ENCODE measurements around the gene BAHD1.
A peak's percentile ranks its signal among the peaks of the same experiment; 100 is the strongest.

BAHD1 gene

DNA sequence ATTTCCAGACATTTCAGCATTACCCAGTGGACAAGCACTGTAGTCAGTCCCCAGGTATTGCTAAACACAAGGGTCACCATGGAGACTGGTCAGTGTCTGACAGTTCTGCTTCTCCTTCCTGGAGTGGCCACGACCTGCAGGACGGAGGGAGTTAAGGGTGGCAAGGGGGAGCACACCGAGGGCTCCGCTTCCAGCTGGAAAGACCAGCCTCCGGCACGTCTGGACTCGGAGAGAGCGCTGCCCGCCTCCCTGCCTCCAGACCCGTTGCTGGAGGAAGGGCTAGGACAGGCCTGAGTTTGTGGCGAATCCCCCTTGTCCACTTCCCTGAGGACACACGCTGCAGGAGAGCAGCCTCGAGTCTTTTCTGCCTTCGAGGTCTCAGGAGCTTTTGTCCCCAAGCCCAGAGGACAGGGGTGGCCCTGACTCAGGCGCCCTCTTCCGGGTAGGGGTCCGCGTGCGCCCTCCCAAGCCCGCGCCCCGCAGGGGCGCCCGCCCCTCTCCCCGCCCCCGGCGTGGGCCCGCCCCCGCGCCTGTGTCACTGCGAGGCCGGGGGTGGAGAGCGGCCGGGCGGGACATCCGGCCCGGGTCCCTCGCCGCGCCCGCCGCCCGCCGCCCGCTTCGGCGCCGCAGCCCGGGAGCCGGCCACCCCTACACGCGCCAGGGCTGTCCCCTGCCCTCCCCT, 29.8 kb downstream of the BAHD1 start, which contains the start of gene CHST14:
Gene CHST14 (plus strand): TSS at position 562 of the 682 bp plus-strand sequence. CDS start 230 bp downstream, outside the sequence.
- peak; percentile 84 for DNase-seq

DNA sequence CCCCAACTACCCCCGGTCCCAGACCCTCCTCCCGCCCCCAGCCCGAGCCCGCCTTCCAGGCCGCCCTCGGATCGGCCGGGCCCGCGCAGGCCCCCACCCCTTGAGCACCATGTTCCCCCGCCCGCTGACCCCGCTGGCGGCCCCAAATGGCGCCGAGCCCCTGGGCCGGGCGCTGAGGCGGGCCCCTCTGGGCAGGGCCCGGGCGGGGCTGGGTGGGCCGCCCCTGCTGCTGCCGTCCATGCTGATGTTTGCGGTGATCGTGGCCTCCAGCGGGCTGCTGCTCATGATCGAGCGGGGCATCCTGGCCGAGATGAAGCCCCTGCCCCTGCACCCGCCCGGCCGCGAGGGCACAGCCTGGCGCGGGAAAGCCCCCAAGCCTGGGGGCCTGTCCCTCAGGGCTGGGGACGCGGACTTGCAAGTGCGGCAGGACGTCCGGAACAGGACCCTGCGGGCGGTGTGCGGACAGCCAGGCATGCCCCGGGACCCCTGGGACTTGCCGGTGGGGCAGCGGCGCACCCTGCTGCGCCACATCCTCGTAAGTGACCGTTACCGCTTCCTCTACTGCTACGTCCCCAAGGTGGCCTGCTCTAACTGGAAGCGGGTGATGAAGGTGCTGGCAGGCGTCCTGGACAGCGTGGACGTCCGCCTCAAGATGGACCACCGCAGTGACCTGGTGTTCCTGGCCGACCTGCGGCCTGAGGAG, 30.5 kb downstream of the BAHD1 start:
- peak; percentile 63 for DNase-seq

DNA sequence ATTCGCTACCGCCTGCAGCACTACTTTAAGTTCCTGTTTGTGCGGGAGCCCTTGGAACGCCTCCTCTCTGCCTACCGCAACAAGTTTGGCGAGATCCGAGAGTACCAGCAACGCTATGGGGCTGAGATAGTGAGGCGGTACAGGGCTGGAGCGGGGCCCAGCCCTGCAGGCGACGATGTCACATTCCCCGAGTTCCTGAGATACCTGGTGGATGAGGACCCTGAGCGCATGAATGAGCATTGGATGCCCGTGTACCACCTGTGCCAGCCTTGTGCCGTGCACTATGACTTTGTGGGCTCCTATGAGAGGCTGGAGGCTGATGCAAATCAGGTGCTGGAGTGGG, 31.0 kb downstream of the BAHD1 start:
- peak; percentile 42 for DNase-seq

DNA sequence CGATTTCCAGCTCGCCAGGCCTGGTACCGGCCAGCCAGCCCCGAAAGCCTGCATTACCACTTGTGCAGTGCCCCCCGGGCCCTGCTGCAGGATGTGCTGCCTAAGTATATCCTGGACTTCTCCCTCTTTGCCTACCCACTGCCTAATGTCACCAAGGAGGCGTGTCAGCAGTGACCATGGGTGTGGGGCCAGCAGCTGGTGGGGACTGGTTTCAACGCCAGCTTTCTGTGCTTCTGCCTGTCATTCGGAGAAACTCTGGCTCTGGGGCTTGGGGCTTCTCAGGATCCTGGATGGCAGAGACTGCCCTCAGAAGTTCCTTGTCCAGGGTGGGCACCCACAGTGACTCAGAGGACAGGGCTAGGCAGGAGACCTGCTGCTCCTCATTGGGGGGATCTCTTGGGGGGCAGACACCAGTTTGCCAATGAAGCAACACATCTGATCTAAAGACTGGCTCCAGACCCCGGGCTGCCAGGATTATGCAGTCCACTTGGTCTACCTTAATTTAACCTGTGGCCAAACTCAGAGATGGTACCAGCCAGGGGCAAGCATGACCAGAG, 31.5 kb downstream of the BAHD1 start:
- no peak for DNase-seq

DNA sequence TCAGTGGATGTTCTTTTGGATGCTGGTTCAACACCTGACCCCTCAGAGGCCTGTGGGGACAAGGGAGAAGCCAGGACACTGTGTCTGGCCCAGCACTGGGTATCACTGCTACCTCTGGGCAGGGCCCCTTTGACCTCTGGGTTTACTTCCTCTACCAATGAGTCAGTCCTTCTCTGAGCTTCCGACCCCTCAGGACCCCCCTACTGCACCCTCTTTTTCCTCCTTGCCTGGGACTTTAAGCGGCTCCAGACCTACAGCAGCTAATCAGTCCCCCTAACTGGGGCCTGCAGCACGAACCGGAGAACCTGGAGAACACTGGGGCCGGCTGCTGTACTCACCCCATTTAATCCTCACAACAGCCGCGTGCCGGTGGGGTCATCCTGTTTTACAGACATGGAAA, 33.8 kb downstream of the BAHD1 start:
- DNase-seq, result no peak

DNA sequence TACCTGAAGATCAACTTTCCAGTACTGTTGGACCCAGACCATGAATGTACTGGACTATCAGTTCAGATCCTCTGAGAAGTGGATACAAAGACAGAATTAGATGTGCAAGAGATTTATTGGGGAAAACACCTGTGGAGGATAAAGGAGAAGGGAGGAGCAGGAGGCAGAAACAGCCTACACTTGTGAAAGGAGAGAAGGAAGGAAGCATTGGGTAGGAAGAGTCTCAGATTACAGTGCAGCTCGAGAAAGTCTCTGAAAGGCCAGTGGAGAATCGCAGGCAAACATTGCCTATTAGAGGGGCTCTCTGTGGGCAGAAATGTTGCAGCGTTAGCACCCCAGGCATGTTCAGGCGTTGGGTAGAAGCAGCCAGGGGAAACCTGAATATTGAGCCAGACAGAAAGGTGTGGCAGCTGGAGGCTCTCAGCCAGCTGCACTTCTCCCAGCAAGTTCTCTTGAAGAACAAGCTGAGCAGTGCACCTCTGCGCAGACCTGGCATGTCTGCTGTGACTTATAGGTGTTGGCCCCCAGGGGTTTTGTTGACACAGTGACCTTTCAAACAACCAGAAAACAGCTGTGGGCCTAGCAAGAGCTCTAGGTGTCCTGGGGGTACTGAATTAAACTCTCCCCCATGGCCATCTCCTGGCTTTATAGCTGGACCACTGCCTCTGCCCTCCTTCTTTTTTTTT, 37.0 kb downstream of the BAHD1 start:
- DNase-seq, result no peak

DNA sequence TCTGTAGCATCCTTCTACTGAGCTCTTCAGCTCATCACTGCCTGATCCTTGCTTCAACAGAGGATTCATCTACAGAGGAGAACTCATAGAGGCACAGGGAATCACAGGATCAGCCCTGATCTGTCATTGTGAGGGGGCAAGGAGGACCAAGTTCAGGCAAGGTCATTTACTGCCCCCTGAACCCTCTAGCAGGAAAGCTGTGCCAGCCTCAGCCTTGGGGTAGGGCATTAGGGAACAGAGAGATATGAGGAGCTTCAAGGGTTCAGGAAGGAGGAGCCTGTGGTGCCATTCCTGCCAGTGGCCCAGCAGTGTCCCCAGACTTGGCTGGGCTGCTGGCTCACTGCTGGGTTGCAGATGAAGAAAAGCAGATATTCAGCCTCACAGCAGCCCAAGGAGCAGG, 38.3 kb downstream of the BAHD1 start:
- no peak for DNase-seq

DNA sequence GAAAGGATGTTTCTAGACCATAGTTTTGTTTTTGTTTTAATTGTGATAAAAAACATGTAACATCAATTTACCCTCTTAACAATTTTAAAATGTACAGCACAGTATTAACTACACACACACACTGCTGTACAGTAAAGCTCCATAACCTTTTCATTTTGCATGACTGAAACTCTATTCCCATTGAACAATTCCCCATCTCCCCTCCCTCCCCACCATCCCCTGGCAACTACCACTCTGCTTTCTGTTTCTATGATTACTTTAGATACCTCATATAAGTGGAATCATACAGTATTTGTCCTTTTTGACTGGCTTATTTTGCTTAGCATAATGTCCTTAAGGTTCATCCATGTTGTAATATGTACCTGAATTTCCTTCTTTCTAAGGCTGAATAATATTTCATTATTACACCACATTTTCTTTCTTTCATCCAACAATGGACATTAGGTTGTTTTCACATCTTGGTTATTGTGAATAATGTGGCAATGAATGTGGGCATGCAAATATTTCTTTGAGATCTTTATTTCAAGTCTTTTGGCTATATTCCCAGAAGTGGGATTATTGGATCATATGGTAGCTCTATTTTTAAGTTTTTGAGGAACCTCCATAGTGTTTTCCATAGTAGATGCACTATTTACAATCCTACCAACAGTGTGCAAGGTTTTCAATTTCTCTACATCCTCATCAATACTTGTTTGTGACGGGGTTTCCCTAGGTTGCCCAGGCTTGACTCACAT, 40.8 kb downstream of the BAHD1 start:
- no peak for DNase-seq

DNA sequence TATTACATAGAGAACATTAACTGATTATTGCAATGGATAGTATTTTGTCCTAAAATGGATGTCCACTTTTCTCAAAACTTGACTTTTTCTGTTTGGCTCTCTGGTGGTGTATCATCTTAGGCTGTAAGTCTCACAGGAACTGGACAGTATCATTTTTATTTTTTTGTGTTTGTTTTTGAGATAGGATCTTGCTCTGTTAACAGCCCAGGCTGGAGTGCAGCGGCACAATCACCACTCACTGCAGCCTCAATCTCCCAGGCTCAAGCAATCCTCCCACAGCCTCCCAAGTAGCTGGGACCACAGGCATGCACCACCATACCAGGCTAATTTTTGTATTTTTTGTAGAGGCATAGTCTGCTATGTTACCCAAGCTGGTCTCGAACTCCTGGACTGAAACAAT, 43.2 kb downstream of the BAHD1 start:
- DNase-seq, result no peak

DNA sequence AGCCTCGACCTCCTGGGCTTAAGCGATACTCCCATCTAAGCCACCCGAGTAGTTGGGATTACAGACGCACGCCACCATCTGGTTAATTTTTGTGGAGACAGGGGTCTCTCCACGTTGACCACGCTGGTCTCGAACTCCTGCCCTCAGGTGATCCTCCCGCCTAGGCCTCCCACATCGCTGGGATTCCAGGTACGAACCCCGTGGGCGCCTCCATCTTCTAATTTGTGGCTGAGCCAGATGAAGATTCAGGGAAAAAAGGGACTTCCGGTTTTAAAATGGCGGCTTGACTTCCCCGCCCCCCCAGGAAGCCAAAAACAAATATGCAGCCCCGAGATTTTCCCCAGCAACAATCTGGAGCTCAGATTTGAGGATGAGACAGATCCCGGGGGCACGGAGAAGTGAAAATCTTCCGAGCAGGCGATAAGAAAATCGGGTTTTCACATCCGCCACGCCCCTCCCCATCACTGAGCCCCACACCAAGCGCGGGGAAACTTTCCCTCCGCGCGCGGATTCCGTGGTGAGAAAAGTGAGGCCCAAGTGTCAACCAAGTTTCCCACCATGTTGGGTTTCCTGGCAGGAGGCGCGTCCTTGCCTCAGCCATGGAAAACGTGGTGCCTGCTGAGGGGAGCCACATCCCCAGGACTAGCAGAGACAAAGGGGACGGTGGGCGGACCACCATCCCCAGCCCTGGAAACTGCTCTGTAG, 45.5 kb downstream of the BAHD1 start:
- DNase-seq, result no peak

DNA sequence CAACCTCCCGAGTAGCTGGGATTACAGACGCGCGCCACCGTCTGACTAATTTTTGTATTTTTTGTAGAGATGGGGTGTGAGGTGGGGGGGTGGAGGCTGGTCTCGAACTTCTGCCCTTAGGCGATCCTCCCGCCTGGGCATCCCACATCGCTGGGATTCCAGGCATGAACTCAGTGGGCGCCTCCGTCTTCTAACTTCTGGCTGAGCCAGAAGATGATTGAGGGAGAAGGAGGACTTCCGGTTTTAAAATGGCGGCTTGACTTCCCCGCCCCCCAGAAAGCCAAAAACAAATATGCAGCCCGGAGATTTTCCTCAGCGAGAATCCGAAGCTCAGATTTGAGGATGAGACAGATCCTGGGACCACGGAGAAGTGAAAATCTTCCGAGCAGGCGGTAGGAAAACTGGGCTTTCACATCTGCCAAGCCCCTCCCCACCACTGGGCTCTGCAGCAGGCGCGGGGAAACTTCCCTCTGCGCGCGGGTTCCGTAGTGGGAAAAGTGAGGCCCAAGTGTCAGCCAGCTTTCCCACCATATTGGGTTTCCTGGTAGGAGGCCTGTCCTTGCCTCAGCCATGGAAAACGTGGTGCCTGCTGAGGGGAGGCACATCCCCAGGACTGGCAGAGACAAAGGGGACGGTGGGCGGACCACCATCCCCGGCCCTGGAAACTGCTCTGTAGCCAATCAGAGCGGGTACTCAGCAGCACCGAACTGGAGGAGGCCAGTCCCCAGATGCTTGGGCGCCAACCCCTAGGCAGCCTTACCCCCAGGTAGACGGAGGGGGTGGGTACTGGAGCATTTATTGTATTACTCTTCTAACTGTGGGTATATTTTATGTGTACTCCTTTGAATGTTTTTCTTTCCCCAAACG, 47.3 kb downstream of the BAHD1 start:
- no peak for DNase-seq

DNA sequence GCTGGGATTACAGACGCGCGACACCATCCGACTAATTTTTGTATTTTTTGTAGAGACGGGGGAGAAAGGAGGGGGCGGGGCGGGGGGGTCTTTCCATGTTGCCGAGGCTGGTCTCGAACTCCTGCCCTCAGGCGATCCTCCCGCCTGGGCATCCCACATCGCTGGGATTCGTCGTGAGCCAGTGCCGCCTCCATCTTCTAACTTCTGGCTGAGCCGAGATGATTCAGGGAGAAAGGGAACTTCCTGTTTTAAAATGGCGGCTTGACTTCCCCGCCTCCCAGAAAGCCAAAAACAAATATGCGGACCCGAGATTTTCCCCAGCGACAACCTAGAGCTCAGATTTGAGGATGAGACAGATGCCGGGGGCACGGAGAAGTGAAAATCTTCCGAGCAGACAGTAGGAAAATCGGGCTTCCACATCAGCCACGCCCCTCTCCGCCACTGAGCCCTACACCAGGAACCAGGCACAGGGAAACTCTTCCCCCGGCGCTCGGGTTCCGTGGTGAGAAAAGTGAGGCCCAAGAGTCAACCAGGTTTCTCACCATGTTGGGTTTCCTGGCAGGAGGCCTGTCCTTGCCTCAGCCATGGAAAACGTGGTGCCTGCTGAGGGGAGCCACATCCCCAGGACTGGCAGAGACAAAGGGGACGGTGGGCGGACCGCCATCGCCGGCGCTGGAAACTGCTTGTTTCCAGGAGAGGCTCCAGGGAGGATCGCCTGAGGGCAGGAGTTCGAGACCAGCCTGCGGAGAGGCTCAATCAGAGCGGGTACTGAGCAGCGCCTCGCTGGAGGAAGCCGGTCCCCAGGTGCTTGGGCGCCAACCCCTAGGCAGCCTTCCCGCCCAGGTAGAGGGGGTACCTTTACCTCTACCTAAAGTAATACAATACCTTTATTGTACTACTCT, 48.8 kb downstream of the BAHD1 start:
- no peak for DNase-seq

DNA sequence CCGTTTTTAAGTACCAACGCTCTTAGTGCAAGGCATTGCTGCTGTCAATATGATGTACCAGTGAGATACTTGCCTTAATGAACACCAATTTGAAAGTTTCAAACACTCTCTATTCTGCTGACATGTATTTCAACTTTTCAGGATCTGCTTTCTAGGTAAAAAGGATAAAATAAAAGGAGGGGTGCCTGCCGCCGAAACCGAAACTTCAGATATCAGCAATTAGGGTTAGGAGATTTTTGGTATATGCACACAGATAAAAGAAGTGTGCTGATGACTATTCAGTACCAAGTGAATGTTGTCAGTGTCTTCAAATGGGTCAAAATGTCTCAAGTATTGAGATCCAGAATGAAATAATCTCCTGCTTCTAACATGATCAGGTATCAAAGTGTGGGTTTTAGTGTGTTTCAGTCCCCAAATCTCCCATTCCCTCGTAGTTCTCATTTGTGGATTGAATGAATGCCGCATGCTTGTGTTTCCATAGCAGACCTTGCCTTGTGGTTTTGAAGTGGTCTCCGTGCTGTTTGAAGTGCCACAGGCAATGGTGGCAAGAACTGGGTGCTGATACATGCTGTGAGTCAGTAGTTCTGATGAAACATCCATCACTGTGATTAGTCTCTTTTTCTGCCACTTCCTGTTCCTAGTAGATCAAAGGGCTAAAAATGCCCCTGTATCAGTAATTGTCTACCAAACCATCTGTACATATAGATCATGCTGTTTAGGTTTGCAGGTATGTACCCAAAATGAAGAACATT, 52.5 kb downstream of the BAHD1 start:
- DNase-seq, result no peak

DNA sequence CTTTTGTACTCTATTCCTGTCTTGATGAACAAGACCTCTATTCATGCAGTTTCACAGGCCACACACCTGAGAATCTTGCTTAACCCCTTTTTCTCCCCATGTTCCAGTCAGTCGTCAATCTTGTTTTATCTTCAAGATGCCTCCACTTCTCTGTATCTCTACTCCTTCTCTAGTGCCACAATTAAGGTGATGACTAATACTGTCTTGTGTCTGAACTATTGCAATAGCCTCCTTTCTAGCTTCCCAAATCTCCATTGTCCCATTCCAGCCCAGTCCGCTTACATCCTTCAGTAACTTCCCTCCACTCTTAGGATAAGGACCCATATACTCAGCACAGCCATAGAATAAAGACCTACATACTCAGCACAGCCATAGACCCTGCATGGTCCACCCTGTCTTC, 54.8 kb downstream of the BAHD1 start:
- no peak for DNase-seq

DNA sequence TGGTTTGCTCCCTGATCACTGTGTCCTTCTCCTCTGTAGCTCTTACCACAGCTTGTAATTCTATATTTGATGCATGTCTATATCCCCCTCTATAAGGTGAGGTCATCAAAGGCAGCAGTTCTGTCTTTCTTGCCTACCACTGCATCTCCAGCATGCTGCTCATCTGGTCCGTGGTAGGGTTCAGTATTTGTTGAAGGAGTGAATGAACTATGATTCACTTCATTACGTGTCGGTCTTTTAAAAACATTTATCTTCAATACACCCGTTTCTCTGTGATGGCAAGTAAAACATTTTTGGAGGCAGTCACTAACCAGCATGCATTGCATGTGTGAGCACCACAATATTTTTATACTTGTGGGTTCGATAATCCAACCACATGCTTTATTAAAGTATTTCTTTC, 57.7 kb downstream of the BAHD1 start:
- no peak for DNase-seq

DNA sequence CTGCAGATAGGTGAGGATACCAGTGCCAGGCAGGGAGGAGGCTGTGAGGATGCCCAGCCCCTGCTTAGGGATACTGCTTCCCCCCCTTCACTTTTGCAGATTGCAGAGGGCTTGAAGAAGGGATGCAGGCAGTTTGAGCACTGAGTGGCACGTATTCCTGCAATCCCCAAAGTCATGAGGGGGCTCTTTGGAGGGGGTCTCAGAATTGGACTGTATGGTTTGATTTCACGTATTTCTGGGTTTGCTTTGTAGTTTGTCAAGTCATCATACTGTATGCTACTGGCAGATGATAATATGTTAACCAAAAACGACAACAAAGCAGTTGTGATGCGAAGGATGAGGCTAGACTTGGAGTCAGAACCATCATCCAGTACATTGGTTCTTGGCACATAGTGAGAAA, 58.1 kb downstream of the BAHD1 start:
- no peak for DNase-seq

DNA sequence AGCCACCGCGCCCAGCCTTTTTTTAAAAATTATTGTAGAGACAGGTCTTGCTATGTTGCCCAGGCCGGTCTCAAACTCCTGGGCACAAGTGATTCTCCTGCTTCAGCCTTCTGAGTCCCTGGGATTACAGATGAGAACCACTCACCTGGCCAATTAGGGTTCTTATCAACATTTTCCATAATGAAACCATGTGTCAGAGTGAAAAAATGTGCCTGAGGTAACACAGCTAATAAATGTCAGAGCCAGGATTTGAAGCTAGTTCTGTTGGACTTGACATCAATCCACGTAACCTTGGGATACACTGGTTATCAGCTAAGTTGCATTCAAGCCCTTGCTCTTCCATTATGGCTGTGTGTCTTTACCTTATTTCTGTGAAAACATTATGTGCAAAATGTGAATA, 59.2 kb downstream of the BAHD1 start:
- DNase-seq, result no peak

DNA sequence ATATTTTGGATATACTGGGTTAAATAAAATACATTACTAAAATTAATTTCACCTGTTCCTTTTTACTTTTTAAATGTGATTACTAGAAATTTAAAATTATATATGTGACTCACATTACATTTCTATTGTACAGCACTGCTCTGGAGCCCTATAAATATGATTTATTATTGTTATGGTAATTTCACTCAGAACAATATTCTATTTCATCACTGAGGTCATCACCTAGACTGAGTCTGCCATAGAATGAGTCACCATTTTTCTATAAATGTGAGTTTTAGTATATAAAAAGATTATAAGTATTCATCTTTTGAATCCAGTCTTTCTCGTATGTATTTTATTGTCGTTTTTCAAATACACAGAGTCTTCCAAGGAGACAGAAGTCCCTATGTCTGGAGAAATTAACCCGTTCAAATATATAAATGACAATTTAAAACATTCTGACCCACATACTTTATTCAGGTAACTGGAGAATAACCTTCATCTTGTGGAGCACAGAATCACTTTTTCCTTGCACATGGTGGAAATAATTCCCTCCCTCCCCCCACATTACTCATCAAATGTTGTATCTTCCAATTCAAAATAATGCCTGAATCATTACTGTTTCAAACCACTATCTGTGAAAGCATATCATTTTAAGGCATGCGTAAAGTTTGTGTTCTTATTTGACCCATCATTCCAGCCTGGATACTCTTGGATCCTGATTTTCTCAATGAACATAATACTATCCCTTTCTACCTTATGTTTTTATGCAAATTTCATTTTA, 60.0 kb downstream of the BAHD1 start:
- DNase-seq, result no peak

DNA sequence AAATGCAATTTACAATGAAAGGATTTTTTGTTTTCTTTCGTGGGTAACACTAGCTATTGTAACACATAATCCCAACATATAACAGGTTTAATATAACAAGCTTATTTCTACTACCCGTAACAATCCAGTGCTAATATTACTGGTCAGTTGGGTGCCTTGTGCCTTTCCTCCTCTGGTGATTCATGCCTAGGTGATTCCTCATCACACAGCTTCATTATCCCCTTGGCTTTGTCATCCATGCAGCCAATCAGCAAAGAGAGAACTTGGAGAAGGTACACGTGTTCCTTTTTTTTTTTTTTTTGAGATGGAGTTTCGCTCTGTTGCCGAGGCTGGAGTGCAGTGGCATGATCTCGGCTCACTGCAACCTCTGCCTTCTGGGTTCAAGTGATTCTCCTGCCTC, 60.7 kb downstream of the BAHD1 start:
- peak; percentile 31 for DNase-seq
